Lower leg skin (tissue), 4 donors: Measurements from ENCODE around the gene FARS2. TPM values are rescaled to one million over a fixed set of nuclear protein-coding genes. Genes with fewer than 3 reads are reported as not detected.

Experiments
- DNase-seq, 2 donors: peaks; one replicate each; pipeline ENCODE4 v3.0.0-alpha.2; 2019; ENCODE audit warnings: low spot score in 2 of 2
- H3K4me3 ChIP-seq: fragments of 200-600 bp; sonication (generic); 2 replicates; pipeline ENCODE4 v1.5.1; 2017; ENCODE audit warnings: mild to moderate bottlenecking, low read depth; ENCODE audit not compliant: poor library complexity, severe bottlenecking
- CTCF ChIP-seq, 3 donors: fragments of 450-650 bp; IDR thresholded peaks; one replicate each; pipeline ENCODE4 v1.5.1; 2016; ENCODE audit warnings: antibody characterized with exemption in 3 of 3, mild to moderate bottlenecking in 3 of 3, moderate library complexity in 2 of 3
- POLR2A ChIP-seq, 2 donors: fragments of 450-650 bp; IDR thresholded peaks; one replicate each; pipeline ENCODE4 v1.6.1; 2016 to 2017; ENCODE audit warnings: antibody characterized with exemption in 2 of 2, mild to moderate bottlenecking in 1 of 2, moderate library complexity in 1 of 2
- WGBS, 2 donors: methylation state at CpG; one replicate each; pipeline ENCODE4 v1.1.5; 2018; 5-methylcytosine and 5-hydroxymethylcytosine counted together
- intact Hi-C: fragments of 100-400 bp; cut with DNase I; formaldehyde crosslinking; loops from one replicate; pipeline ENCODE4 v1.15.0; 2023; ENCODE audit warnings: low total_unique reads
- total RNA-seq, 4 donors: library from RNA; depleted of rRNA; stranded (reverse); fragments of >200 nt; gene quantifications; one replicate each; pipeline ENCODE4 v1.1.0, GENCODE V29; 2016

FARS2 gene
- total RNA-seq, 4 donors from 2014 or later: 7.0 to 14.7 (median 11.1) TPM

- no peak overlapping the region for H3K4me3 ChIP-seq
- intact Hi-C loops: no loop called here
- TF ChIP-seq CTCF (IDR thresholded peaks at IDR 0.05): no peak
- TF ChIP-seq POLR2A (IDR thresholded peaks at IDR 0.05): no peak
- DNase-seq: no peak
- 38 to 76% methylated on average over 4 of the region's 4 CpGs for WGBS, 2 donors
Observed at GRCh38 chr6:5455142-5455541, 193.8 kb downstream of the FARS2 start.

DNA sequence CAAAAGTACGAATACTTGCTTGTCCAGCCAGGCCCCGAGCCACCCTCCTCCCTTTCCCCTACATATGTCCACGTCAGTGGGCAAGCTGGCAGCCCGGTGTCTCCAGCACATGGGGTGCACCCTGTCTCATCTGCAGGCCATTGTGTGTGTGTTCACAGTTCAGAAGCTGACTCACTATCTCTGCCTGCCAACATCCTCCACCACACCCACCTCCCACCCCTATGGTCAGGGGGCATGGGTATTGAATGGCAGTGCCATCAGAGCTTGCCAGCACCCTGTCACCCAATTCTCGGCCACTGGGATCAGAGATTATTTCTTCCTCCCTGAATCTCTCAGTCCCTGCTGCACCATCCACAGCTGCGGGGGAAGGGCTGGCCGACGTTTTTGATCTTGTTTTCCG is 195.7 kb downstream of the FARS2 start:
- H3K4me3 ChIP-seq: no peak overlapping the region
- DNase-seq: no peak
- TF ChIP-seq POLR2A (IDR thresholded peaks at IDR 0.05) (no peak), CTCF (IDR thresholded peaks at IDR 0.05) (no peak)
- WGBS, 2 donors: 46 to 49% methylated on average over 9 of the region's 9 CpGs
- intact Hi-C loops: no loop called here

- peak; percentile 71 to 89 for DNase-seq
- WGBS, 2 donors: 40 to 56% methylated on average over 9 of the region's 9 CpGs
- no peak overlapping the region for H3K4me3 ChIP-seq
- intact Hi-C loops: no loop called here
- no peak for TF ChIP-seq POLR2A (IDR thresholded peaks at IDR 0.05)
- no peak for TF ChIP-seq CTCF (IDR thresholded peaks at IDR 0.05)
Observed at GRCh38 chr6:5457983-5458683, 196.8 kb downstream of the FARS2 start.

DNA sequence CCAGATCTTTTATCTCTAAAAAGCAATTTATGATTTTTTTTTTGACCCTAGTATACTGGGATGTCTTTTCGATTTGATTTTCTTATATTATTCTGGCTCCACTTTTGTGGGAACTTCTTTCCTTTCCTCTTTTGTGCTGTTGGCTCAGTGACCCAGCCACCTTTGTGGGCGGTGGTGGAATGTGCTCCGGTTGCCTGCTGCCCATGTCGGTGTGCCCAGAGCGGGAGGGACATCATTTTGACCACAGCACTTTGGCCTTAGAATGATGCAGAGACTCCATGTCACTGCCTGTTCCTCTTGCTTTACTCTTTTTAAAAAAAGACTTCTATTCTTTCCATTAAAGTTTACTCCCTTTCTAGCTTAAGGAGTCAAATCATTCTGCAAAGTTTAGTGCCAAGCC is 198.0 kb downstream of the FARS2 start:
- TF ChIP-seq CTCF (IDR thresholded peaks at IDR 0.05): no peak
- no peak for TF ChIP-seq POLR2A (IDR thresholded peaks at IDR 0.05)
- H3K4me3 ChIP-seq: no peak overlapping the region
- 76 to 79% methylated on average over 5 of the region's 5 CpGs for WGBS, 2 donors
- DNase-seq: no peak
- intact Hi-C loops: no loop called here

DNA sequence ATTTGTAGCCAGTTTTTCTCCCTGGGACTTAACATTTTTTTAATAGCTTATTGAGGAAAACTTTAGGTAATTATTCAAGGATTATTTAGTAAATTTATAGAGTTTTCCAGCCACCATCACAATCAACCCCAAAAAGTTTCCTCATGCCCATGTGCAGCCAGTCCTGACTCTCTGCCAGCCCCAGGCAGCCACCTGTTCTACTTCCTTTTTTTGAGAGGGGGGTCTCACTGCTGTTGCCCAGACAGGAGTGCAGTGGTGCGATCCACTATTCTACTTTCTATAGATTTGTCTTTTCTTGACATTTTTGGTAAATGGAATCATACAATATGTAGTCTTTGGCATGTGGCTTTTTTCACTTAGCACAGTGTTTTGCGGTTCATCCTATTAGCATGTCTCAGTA is 200.1 kb downstream of the FARS2 start:
- DNase-seq: no peak
- intact Hi-C loops: no loop called here
- H3K4me3 ChIP-seq: no peak overlapping the region
- WGBS, 2 donors: 96 to 98% methylated on average over 2 of the region's 2 CpGs
- TF ChIP-seq POLR2A (IDR thresholded peaks at IDR 0.05): no peak
- no peak for TF ChIP-seq CTCF (IDR thresholded peaks at IDR 0.05)

- intact Hi-C loops: no loop called here
- DNase-seq: no peak
- WGBS, 2 donors: 92 to 94% methylated on average over 6 of the region's 6 CpGs
- H3K4me3 ChIP-seq: no peak overlapping the region
- TF ChIP-seq CTCF (IDR thresholded peaks at IDR 0.05) (no peak), POLR2A (IDR thresholded peaks at IDR 0.05) (no peak)
Observed at GRCh38 chr6:5462856-5463255, 201.5 kb downstream of the FARS2 start.
